GM18502 (cell line): ENCODE measurements around the gene P2RX6.
"Not testable (repeated sequence)": the region's sequence is repeated elsewhere in the genome, so short reads cannot be mapped to it uniquely, and the experiment has no call there.

Experiments
- ATAC-seq: cut with Tn5 transposase; IDR thresholded peaks from one replicate; pipeline ENCODE4 v1.9.1; 2021; ENCODE audit warnings: mild to moderate bottlenecking; ENCODE audit not compliant: unreplicated experiment, poor library complexity

The P2RX6 gene

GRCh38 chr22:21048965-21049364 lies 34.0 kb downstream of the P2RX6 start:
- not testable (repeated sequence) for ATAC-seq

DNA sequence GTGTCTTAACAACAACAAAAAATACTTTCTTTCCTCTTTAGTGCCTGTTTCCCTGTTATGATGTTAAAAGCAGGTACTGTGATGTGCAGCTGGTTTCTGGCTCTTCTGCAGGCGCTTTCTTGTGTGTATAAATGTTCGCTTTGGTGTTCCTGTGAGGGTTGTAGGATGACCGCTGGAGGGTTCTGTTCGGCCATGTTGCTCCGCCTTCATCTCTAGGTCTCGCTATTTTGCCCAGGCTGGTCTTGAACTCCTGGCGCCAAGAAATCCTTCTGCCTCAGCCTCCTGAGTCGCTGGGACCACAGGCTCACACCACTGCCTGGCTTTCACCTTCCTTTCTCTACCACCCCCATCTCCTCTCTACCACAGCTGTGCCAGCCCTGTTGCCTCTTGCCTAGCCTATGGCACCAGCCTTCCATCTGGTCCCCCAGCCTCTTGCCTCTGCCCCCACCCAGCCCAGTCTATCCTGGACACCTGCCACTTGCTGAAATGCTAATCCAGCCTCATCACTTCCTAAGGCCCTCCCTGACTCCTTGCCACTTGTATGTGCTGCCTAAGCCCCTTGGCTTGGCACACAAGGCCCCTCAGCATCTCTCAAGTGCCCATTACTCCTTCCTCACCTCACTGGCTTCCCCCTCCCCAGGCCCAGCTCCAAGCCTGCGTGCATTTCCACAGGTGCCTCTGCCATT lies 36.3 kb downstream of the P2RX6 start:
- no peak for ATAC-seq

DNA sequence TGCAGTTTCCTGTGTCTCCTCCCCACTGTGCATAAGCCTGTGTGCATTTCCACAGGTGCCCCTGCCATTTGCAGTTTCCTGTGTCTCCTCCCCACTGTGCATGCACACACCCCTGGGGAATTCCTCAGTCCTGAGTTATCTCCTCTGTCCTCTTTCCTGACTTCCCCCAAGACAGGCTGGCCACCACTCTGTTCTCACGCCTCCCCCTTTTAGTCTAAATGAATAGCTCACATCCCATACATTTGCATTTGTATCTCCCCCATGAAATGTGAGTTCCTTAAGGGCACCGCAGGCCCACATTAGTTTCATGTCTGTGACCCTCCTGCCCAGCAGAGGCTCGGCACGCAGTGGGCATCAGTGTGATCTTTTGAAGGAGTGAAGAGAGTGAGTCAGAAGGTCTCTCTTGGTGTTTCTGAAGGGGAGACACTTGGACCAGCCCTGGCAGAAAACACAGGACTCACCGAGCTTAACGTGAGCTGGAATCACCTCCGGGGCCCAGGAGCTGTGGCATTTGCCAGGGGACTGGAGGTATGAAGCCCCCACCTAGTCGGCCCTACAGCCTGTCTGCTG lies 37.0 kb downstream of the P2RX6 start:
- ATAC-seq, result no peak

DNA sequence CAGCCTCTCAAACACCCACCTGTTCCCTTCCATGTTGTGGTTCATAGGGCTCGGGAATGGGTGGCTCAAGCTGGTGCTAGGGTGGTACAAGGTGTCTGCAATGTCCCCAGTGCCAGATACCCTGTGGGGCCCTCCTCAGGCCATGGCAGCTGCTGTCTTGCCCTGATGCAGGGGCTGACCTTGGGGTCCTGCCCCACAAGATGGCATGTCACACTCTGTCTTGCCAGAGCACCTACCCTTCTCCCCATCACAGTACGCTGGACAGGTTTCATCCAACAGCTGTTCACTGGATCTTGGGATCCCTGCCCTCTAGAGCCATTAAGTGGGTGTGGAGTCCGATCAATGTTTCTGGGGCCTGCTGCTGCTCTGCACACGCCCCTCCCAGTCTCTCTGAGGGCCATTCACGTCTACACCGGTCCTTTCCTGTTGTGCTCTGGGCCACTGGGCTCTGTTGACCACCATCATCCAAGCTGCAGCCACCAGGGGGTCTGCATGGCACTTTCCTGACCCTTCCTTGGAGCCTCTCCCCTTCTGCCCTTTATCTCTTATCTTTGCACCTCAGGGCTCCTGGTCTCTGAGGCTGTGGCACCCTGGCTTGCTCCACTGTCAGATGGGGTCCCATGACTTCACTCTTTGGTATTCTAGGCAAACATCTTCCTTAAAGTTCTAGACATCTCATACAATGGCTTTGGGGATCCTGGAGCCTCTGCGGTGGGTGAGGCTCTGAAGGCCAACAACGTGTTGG lies 37.9 kb downstream of the P2RX6 start:
- ATAC-seq, result no peak

DNA sequence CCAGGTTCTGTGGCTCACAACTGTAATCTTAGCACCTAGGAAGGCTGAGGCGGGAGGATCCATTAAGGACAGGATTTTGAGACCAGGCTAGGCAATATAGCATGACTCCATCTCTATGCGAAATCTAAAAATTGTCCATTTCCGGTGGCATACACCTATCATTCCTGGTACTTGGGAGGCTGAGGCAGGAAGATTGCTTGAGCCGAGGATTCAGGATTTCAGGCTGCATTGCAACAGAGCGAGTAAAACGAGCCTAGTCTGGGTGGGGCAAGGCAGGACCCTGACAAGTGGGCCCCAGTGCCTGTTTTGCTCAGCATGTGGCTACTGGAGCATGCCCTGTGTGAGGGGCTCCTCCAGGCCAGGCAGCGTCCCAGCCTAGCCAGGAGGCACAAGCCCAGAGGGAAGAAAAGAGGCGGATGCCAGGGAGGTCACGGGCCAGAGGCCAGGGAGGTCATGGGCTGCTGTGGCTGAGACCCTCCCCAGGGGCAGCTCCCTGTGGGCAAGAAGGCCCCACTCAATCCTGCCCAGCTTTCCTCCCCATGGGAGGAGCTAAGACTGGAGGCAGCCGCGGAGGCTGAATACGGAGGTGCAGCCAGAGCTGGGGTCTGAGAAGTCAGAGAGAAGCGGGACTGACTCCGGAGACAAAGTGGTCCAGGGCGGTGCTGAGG lies 39.2 kb downstream of the P2RX6 start:
- no peak for ATAC-seq

- no peak for ATAC-seq
These were observed 40.0 kb downstream of the P2RX6 start for GRCh38 chr22:21054714-21055563.

GRCh38 chr22:21055564-21055834 lies 40.5 kb downstream of the P2RX6 start:
- no peak for ATAC-seq

DNA sequence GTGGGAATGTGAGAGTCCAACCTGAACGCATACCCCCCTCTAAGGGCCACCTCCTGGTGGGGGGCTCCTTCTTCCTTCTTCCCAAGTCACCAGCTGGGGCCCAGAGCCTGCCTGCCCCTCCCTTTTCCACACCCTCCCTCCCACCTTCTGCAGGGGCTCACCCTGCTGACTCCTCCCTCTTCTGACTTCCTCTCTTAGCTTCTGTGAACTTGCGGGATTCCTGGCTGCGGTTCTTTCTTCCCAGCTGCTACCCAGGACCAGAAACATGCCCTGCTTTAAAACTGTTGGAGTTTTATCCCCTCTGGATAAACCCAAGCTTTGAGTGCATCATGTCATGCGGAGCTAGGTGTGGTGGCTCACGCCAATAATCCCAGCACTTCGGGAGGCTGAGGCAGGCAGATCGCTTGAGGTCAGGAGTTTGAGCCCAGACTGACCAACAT lies 40.9 kb downstream of the P2RX6 start:
- no peak for ATAC-seq

DNA sequence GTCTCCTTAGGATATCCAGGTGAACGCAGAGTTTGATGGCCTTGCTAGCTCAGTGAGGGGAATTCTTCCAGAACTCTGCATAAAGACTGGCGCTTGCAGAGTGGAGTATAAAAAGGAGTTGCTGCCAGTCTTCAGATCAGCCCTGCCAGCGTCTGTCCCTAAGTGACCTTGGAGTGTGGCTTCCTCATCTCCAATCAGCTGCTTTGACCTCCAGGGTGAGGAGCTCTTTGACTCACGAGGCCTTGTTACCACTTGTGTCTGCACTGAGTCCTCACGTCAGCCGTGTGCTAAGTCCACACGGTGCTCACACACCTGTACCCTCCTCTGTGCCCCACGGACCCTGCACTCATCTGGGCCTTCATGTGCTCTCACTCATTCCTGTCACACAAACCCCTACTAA lies 45.4 kb downstream of the P2RX6 start:
- not testable (repeated sequence) for ATAC-seq

DNA sequence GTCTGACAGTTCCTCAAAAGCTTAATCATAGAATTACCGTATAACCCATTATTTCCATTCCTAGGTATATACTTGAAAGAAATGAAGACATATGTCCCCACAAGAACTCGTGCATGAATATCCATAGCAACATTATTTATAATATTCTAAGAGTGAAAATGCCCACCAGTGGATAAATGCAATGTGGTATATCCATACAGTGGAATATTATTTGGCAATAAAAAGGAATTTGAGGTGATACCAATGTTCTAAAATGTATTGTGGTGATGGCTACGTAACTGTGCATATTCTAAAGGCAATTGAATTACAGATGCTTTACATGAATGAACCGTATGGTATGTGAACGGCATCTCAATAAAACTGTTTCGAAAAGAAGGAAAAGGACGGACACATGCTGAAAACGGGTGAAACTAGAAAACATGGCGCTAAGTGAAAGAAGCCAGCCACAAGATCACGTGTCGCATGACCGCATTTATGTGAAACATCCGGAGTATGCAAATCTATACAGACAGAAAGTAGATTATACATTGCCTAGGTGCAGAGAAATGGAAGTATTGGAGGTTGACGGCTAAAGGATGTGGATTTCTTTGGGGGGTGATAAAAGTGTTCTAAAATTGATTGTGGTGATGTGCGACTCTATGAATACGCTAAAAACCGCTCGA lies 46.8 kb downstream of the P2RX6 start:
- not testable (repeated sequence) for ATAC-seq

DNA sequence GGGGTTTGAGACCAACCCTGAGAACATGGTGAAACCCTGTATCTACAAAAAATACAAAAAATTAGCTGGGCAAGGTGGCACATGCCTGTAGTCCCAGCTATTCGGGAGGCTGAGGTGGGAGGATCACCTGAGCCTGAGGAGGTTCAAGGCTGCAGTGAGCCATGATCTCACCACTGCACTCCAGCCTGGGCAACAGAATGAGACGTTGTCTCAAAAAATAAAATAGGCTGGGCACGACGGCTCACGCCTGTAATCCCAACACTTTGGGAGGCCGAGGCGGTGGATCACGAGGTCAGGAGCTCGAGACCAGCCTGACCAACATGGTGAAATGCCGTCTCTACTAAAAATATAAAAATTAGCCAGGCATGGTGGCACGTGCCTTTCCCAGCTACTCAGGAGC lies 49.5 kb downstream of the P2RX6 start:
- not testable (repeated sequence) for ATAC-seq

- ATAC-seq, result no peak
These were observed 50.2 kb downstream of the P2RX6 start for GRCh38 chr22:21064917-21065864.

- no peak for ATAC-seq
These were observed 52.3 kb downstream of the P2RX6 start for GRCh38 chr22:21067075-21067900.

- no peak for ATAC-seq
These were observed 53.1 kb downstream of the P2RX6 start for GRCh38 chr22:21067901-21068680.

DNA sequence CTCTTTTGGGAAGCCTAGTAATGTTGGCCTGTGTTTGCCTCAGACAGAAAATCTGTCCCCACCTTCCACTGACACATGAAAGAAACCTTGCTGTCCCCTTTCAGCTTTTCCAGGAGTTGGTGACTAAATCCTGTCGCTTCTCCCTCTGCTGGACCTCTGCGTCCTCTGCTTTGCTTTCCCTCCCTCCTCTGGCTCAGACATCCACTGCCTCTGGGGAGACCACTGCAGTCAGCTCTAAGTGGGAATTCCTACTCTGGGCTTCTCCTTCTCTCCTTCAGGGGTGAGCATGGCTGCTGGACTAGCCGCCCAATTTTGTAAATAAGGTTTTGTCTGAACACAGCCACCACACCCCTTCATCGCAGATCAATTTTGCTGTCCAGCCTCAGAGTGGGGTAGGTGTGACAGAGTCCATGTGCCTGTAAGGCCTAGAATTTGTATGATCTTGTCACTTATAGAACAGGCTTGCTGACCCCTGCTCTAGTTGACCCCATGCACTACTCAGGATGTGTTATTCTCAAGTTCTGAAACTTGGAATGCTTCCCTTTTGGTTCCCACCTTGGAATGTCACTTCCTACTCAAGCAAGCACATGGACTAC lies 53.8 kb downstream of the P2RX6 start:
- no peak for ATAC-seq

DNA sequence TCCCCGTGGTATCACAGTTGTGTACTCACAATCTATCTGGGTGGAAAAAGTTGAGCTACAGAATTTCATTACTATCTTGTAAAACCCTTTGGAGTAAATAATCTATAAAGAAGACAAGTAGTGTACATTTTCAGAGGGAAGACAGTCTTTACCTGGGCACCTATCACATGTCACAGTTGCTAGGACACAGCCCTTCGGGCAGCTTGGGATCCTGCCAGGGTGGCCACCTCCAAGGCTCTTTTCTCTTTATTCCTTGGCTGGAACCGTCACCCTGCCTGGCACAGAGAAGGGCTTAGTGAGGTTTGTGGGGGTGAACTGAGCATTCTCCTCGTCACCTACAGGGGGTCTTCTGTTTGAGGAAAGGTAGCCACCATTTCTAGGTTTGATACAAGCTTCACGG lies 54.4 kb downstream of the P2RX6 start:
- no peak for ATAC-seq
